HG03432 (cell line): ENCODE data around the gene RALGPS2.

Experiments
- ATAC-seq: cut with Tn5 transposase; IDR thresholded peaks from one replicate; pipeline ENCODE4 v1.9.1; 2021; ENCODE audit warnings: mild to moderate bottlenecking, moderate library complexity; ENCODE audit not compliant: unreplicated experiment

Gene RALGPS2

GRCh38 chr1:178724728-178725465, at the start of gene RALGPS2:
Gene RALGPS2 (plus strand): TSS chr1:178725244. CDS start chr1:178776765, 51,521 bp downstream.
- ATAC-seq: peak; percentile 73

GRCh38 chr1:178679237-178679636, 45.8 kb upstream of the RALGPS2 start:
- no peak for ATAC-seq

- no peak for ATAC-seq
Observed at GRCh38 chr1:178682429-178682828, 42.6 kb upstream of the RALGPS2 start.

- no peak for ATAC-seq
Observed at GRCh38 chr1:178682886-178683285, 42.2 kb upstream of the RALGPS2 start.

GRCh38 chr1:178683291-178683690, 41.8 kb upstream of the RALGPS2 start:
- no peak for ATAC-seq

GRCh38 chr1:178684111-178684510, 40.9 kb upstream of the RALGPS2 start:
- ATAC-seq: no peak

GRCh38 chr1:178684542-178685000, 40.5 kb upstream of the RALGPS2 start:
- ATAC-seq: peak; percentile 90

- ATAC-seq: no peak
Observed at GRCh38 chr1:178686407-178686806, 38.6 kb upstream of the RALGPS2 start.

- no peak for ATAC-seq
Observed at GRCh38 chr1:178688244-178688643, 36.8 kb upstream of the RALGPS2 start.

GRCh38 chr1:178689769-178690168, 35.3 kb upstream of the RALGPS2 start:
- ATAC-seq: no peak

- ATAC-seq: no peak
Observed at GRCh38 chr1:178690496-178690895, 34.5 kb upstream of the RALGPS2 start.

GRCh38 chr1:178692564-178693327, 32.3 kb upstream of the RALGPS2 start:
- no peak for ATAC-seq

GRCh38 chr1:178693366-178693765, 31.7 kb upstream of the RALGPS2 start:
- no peak for ATAC-seq

- ATAC-seq: no peak
Observed at GRCh38 chr1:178694923-178695525, 30.0 kb upstream of the RALGPS2 start.

- ATAC-seq: no peak
Observed at GRCh38 chr1:178702146-178702545, 22.9 kb upstream of the RALGPS2 start.

- ATAC-seq: no peak
Observed at GRCh38 chr1:178704833-178705232, 20.2 kb upstream of the RALGPS2 start.

- no peak for ATAC-seq
Observed at GRCh38 chr1:178706432-178706831, 18.6 kb upstream of the RALGPS2 start.

GRCh38 chr1:178713259-178713658, 11.8 kb upstream of the RALGPS2 start:
- no peak for ATAC-seq

GRCh38 chr1:178714453-178714852, 10.6 kb upstream of the RALGPS2 start:
- ATAC-seq: no peak

- ATAC-seq: no peak
Observed at GRCh38 chr1:178716111-178716510, 8.9 kb upstream of the RALGPS2 start.

GRCh38 chr1:178718520-178718919, 6.5 kb upstream of the RALGPS2 start:
- no peak for ATAC-seq

GRCh38 chr1:178723546-178723945, 1.5 kb upstream of the RALGPS2 start:
- no peak for ATAC-seq
